Measurements from ENCODE around the gene SLC25A40. TPM values are rescaled to one million over a fixed set of nuclear protein-coding genes. Genes with fewer than 3 reads are reported as not detected.
A peak's percentile ranks its signal among the peaks of the same experiment; 100 is the strongest.
"Not testable (repeated sequence)": the region's sequence is repeated elsewhere in the genome, so short reads cannot be mapped to it uniquely, and the experiment has no call there.

SLC25A40 gene, protein sequence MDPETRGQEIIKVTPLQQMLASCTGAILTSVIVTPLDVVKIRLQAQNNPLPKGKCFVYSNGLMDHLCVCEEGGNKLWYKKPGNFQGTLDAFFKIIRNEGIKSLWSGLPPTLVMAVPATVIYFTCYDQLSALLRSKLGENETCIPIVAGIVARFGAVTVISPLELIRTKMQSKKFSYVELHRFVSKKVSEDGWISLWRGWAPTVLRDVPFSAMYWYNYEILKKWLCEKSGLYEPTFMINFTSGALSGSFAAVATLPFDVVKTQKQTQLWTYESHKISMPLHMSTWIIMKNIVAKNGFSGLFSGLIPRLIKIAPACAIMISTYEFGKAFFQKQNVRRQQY
- polyA plus RNA-seq (2013, experiment 1 of 2; ENCODE audit: insufficient read length): 12.5 TPM
- 12.5 TPM for polyA plus RNA-seq (2013, experiment 2 of 2; ENCODE audit: insufficient read length)

GRCh38 chr7:87876040-87876868 lies at the start of gene SLC25A40, which contains the start of gene DBF4:
TSS of gene SLC25A40 (minus strand) at chr7:87876360. CDS start at chr7:87858727, 17,633 bp downstream.
TSS of gene DBF4 (plus strand) at chr7:87876493. CDS start at chr7:87876733, 240 bp downstream.
- DNase-seq: peak; percentile 94

DNA sequence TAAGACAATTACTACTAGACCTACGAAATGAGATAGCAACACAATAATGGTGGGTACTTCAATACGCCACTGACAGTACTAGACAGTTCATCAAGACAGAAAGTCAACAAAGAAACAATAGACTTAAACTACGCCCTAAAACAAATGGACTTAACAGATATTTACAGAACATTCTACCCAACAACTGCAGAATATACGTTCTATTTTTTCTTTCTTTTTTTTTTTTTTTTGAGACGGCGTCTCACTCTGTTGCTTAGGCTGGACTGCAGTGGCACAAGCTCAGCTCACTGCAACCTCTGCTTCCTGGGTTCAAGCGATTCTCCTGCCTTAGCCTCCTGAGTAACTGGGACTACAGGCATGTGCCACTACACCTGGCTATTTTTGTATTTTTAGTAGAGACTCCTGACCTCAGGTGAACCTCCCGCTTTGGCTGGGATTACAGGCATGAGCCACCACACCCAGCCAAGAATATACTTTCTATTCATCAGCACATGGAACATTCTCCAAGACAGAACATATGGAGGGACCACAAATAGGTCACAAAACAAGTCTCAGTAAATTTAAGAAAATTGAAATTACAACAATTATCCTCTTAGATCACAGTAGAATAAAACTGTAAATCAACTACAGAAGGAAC lies 46.7 kb upstream of the SLC25A40 start:
- not testable (repeated sequence) for DNase-seq

- no peak for DNase-seq
These were observed 44.4 kb upstream of the SLC25A40 start for GRCh38 chr7:87920578-87920977.

- no peak for DNase-seq
These were observed 43.7 kb upstream of the SLC25A40 start for GRCh38 chr7:87919875-87920274.

DNA sequence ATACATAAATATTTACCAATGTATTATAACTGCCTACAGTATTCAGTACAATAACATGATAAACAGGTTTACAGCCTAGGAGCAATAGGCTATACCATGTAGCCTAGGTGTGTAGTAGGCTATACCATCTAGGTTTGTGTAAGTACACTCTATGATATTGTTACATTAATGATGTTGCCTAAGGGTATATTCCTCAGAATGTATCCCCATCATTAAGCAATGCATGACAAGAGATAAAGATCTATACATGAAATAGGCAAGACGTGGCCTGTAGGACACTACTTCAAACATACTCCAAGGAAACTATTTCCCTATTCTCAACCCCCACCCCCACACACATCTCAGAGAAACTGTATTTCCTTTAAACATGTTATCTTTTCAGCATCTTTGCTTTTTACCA lies 42.6 kb upstream of the SLC25A40 start:
- no peak for DNase-seq

DNA sequence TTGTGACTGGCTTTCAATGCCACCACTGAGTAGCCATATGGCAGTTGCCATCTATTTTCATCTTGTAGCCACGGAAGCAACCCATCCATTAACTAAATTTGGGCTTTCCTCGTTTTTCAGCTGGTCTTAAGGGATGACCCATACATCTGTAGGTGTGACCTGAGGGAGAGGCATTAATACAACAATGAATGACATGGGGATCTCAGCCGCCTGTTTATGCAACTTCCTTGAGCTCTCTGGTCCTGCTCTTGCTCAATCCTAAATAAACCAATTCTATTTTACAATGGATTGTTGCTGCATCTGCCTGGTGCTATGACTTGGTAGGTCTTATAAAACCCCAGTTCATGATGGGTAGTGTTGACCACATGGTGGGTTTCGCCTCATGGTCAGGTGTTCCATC lies 36.0 kb upstream of the SLC25A40 start:
- DNase-seq: no peak

DNA sequence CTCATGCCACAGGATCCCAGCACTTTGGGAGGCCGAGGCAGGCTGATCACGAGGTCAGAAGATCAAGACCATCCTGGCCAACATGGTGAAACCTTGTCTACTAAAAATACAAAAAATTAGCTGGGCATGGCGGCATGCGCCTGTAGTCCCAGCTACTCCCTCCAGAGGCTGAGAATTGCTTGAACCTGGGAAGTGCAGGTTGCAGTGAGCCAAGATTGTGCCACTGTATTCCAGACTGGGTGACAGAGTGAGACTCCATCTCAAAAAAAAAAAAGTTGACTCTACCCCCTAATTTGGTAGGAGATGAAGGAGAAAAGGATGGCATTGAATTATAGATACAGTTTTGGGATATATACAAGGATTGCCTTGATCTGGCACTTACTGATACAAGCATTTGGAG lies 32.7 kb upstream of the SLC25A40 start:
- DNase-seq: not testable (repeated sequence)

- peak; percentile 26 for DNase-seq
These were observed 31.2 kb upstream of the SLC25A40 start for GRCh38 chr7:87907136-87907906.

GRCh38 chr7:87899255-87899654 lies 23.1 kb upstream of the SLC25A40 start:
- no peak for DNase-seq

GRCh38 chr7:87895363-87895762 lies 19.2 kb upstream of the SLC25A40 start:
- DNase-seq: no peak

DNA sequence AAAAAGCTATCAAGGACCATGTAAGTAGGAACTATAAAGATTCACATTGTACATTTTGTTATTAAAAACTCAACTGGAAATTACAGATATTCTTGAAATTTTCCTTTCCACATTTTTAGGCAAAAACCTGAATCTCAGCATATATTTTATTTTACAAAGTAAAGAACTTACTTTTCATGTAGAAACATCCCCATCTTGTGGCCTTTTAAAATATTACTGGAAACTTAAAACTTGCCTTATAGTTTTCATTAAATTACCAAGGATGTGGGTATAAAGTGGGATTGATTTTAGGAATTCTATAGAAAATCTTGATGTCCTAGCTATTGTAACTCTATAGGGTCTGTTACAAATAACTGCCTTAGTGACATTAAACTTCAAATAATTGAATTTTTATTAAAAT lies 10.7 kb upstream of the SLC25A40 start:
- peak; percentile 37 for DNase-seq

DNA sequence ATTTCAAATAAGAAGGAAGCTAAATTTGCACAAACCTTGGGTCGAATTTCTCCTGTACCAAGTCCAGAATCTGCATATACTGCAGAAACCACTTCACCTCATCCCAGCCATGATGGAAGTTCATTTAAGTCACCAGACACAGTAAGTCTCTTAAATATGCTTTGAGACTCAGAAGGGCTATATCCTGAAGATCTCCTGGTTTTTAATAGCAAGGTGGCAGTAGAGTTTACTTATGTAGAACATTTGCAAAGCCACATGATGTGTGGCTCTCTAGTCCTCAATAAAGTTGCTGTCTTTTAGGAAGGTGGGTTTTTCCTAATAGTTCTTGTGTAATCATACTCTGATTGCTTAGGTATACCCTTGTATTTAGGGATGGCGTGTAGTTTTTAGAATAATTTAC lies 8.9 kb upstream of the SLC25A40 start:
- no peak for DNase-seq

- no peak for DNase-seq
These were observed 6.2 kb upstream of the SLC25A40 start for GRCh38 chr7:87882151-87882937.

DNA sequence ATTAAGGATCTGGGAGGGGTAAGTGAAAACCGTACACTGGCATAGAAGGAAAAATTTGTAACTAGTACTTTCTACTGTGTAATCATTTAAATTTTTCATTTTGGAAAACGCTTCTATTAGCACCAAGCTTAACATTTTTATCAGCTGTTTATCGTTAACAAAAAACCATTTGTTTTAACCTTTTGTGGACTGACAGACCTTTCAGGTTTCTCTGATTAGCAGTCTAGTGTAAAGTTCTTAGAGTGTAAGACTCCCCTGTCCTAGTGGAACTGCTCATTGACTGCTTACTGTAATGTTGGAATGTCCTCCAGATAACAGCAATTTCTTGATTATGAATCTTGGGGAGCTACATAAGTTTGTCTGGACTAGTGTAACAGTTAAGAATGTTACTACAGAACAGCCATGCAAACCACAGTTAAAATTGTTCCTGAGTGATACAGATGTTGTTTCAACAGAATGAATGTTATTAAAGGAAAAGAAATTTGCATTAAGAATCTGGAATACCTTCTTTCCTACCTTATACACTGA lies 2.1 kb upstream of the SLC25A40 start:
- DNase-seq: peak; percentile 25

DNA sequence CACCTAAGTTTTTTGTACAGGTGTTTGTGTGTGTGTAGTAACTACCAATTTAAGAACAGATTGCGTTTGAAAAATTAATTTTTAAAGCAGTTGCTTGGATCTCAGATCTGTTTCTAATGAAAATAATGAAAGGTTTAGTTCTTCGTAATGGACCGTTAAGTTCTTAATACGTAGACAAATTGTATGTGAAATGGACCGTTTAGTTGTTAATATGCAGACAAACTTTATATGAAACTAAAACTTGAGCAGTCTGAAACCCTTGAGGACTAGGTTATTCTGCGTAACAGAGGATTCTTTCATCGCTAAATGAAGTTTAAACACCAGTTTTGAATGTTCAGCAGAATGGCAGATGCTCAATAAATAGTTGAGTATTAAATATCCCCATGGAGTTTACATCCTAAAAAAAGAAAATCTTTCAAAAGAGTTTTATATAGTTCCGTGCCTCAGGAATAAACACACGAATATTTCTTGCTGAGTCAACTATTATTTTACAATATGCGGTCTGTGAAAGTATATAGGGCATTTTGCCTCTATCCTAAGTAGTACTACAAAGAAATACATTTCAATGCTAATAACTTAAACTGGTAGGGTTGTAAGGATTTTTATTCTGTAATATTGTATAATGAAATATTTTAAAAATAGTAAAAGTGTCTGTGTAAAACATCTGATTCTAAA lies 1.3 kb upstream of the SLC25A40 start:
- DNase-seq: no peak

DNA sequence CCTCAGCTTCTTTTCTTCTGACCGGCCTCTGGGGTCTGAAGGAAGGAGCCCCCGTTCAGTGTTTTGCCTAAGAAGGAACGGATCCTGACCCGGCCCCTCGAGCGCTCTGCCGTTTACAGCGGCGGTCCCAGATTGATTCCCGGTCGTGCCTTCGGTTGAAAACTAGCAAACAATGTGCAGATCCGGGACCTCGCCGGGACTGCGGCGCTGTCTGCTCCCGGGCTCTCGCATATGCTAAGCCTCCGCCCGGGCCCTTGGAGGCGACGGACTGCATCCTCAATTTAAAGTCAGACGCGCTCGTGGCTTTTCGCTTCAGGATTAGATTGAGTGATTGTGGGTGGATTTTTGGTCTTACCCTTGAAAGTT lies 692 bp upstream of the SLC25A40 start:
- peak; percentile 53 for DNase-seq

DNA sequence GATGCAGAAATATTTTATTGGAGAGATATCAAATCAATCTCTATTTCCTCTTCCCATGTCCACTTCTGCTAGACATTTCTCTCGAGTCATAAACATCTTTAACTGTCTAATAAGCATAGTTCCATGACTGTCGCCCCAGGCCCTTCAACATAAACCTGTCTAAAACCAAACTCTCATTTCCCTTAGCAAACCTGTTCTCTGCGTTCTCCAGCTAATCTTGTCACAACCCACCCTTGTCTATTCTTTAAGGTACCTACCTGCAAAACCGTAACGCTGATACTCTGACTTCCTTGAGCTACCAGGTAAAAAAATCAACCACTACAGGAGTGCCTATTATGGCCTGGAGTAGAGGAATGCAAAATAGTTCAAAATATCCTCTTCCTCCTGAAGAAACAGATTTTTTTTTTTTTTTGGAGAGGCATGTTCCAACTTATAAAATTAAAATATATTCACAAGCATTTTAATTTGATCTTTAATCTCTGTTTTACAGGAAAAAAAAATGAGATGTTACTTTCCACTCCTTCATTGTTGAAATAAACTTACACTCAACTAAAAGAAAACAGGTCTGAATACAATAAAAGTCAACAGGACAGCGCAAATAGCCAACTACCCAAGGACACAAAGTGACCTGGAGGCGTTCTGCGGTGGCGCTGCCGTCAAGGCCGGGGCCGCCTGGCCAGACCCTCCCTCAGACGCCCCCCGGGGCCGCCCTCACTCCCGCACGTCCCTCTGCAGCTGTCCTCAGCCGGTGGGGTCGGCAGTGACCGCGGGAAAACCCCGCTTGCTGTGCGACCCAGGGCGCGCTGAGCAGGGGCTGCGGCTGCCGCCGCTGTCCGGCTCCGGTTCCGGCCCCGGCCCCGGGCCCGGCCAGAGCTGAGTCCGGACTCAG lies 765 bp downstream of the SLC25A40 start:
- no peak for DNase-seq

DNA sequence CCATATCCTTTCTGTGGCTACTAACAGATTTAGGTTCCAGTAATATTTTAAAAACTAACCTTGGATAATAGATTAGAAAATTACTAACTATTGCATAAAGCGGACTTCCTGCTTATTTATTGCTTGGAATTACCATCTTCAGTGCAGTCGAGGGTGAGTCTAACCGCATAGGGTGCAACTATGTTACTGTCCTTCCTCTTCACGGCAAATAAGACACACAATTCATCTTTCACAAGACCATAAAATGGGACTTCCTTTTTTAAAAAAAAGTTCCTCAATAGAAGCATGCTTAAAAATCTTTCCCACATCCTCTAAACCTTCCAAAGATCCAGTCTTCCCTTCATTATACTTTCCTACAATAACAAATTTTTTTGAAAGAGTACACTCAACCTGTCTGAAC lies 2.1 kb downstream of the SLC25A40 start:
- DNase-seq: no peak

- not testable (repeated sequence) for DNase-seq
These were observed 2.8 kb downstream of the SLC25A40 start for GRCh38 chr7:87873328-87873727.

DNA sequence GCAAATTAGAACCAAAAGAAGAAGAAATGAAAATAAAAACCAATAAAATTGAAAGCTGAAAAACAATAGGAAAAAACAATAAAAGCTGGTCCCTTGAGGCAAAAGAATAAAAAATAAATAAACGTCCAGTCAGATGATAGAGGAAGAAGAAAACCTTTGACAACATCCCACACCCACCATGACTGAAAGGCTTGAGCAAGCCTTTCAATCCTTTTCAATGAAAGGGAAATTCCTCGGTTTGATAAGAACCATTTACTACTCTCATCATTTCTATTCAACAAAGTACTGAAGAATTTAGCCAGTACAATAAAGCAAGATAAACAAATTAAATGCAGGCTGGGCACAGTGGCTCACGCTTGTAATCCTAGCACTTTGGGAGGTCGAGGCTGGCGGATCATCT lies 3.8 kb downstream of the SLC25A40 start:
- no peak for DNase-seq
